H1 (cell line): ENCODE results near the gene SHTN1. TPM values are rescaled to one million over a fixed set of nuclear protein-coding genes. Genes with fewer than 3 reads are reported as not detected.

ENCODE experiments used
- CTCF ChIA-PET: fragments of 300-600 bp; sonication (Branson Sonifier 250); formaldehyde crosslinking; loops from one replicate; lab custom pipeline; 2021; ENCODE audit not compliant: partially characterized antibody; lab: Charles Lee
- POLR2A ChIA-PET: fragments of 300-600 bp; sonication (Branson Sonifier 250); formaldehyde crosslinking; loops from one replicate; lab custom pipeline; 2021; ENCODE audit warnings: inconsistent platforms; ENCODE audit not compliant: partially characterized antibody; lab: Charles Lee
- DNase-seq, 2 experiments: peaks; one replicate each; pipeline versions ENCODE4 v3.0.0 to v3.0.0-alpha.2; 2010 to 2022; ENCODE audit warnings: low spot score in 2 of 2, low read depth in 1 of 2, mixed read lengths in 1 of 2
- FAIRE-seq: peaks from 2 replicates; lab custom pipeline; 2011; peaks lifted over from hg19 to GRCh38; lab: Jason Lieb, UNC
- H2AFZ ChIP-seq: 2 replicates; pipeline ENCODE4 v1.8.1; 2012; ENCODE audit warnings: low read length, inconsistent platforms
- H2AK5ac ChIP-seq: 2 replicates; pipeline ENCODE4 v1.6.1; 2013; ENCODE audit warnings: low read depth, low read length
- H2BK120ac ChIP-seq: replicated peaks from 2 replicates; pipeline ENCODE3; 2013; ENCODE audit warnings: low read depth, low read length, inconsistent platforms
- H2BK12ac ChIP-seq: 2 replicates; pipeline ENCODE4 v1.6.1; 2013; ENCODE audit warnings: low read depth, low read length
- H2BK15ac ChIP-seq: 2 replicates; pipeline ENCODE4 v1.6.1; 2013; ENCODE audit warnings: low read length
- H2BK20ac ChIP-seq: 2 replicates; pipeline ENCODE4 v1.6.1; 2013; ENCODE audit warnings: low read length
- H2BK5ac ChIP-seq: 2 replicates; pipeline ENCODE4 v1.6.1; 2013; ENCODE audit warnings: low read depth, low read length
- H3K14ac ChIP-seq: 2 replicates; pipeline ENCODE4 v1.6.1; 2013; ENCODE audit warnings: inconsistent platforms; ENCODE audit not compliant: insufficient read length
- H3K18ac ChIP-seq: 2 replicates; pipeline ENCODE4 v1.6.1; 2013; ENCODE audit warnings: low read length; ENCODE audit errors: extremely low read depth
- H3K23ac ChIP-seq: 2 replicates; pipeline ENCODE4 v1.6.1; 2013; ENCODE audit warnings: inconsistent platforms; ENCODE audit not compliant: insufficient read length
- H3K23me2 ChIP-seq: 2 replicates; pipeline ENCODE4 v1.6.1; 2013; ENCODE audit warnings: low read depth, low read length
- H3K27ac ChIP-seq: 2 replicates; pipeline ENCODE4 v1.6.1; 2011; ENCODE audit warnings: low read depth, low read length, inconsistent platforms
- H3K27me3 ChIP-seq, 4 experiments: replicated peaks in 1 of 4; 1 replicate in 1 of 4; 2 replicates in 3 of 4; pipeline versions ENCODE4 v1.6.1 to v1.8.1; 2011 to 2013; ENCODE audit warnings: low read length in 3 of 4, mild to moderate bottlenecking in 3 of 4, inconsistent platforms in 2 of 4, mixed read lengths in 2 of 4, moderate library complexity in 1 of 4; ENCODE audit not compliant: control insufficient read depth in 3 of 4, insufficient read depth in 3 of 4; ENCODE audit errors: extremely low read depth in 1 of 4
- H3K36me3 ChIP-seq, 4 experiments: 2 replicates each; pipeline versions ENCODE4 v1.6.1 to v1.8.1; 2011 to 2013; ENCODE audit warnings: mild to moderate bottlenecking in 4 of 4, low read length in 3 of 4, moderate library complexity in 2 of 4, control low read depth in 1 of 4, inconsistent platforms in 1 of 4; ENCODE audit not compliant: insufficient read depth in 4 of 4, control insufficient read depth in 2 of 4
- H3K4ac ChIP-seq: replicated peaks from 2 replicates; pipeline ENCODE3; 2013; ENCODE audit warnings: low read length, low read depth, mixed read lengths, inconsistent platforms; ENCODE audit not compliant: insufficient read length
- H3K4me1 ChIP-seq, 4 experiments: replicated peaks in 1 of 4; 1 replicate in 1 of 4; 2 replicates in 3 of 4; pipeline versions ENCODE4 v1.6.1 to v1.8.1; 2011 to 2013; ENCODE audit warnings: low read length in 3 of 4, inconsistent platforms in 2 of 4, mixed read lengths in 1 of 4; ENCODE audit not compliant: insufficient read depth in 4 of 4, control insufficient read depth in 3 of 4
- H3K4me2 ChIP-seq, 2 experiments: 2 replicates each; pipeline versions ENCODE4 v1.6.1 to v1.8.1; 2011 to 2013; ENCODE audit warnings: low read depth in 2 of 2, low read length in 2 of 2, control low read depth in 1 of 2, inconsistent platforms in 1 of 2, mild to moderate bottlenecking in 1 of 2; ENCODE audit not compliant: insufficient read depth in 1 of 2
- H3K4me3 ChIP-seq, 4 experiments: fragments of 200-600, 300-600 bp in 1 of 4; sonication (generic), shearing (Covaris generic), sonication (Bioruptor Twin) in 1 of 4; 2 replicates each; pipeline versions ENCODE4 v1.5.1 to v1.8.1; 2011 to 2016; ENCODE audit warnings: low read length in 4 of 4, low read depth in 3 of 4, control low read depth in 2 of 4, inconsistent platforms in 2 of 4, mild to moderate bottlenecking in 2 of 4, mixed read lengths in 1 of 4, moderate library complexity in 1 of 4; ENCODE audit not compliant: insufficient read depth in 2 of 4; ENCODE audit errors: extremely low read depth in 1 of 4
- H3K56ac ChIP-seq: replicated peaks from 2 replicates; pipeline ENCODE3; 2013; ENCODE audit warnings: low read depth, mild to moderate bottlenecking, mixed read lengths, low read length, inconsistent platforms; ENCODE audit not compliant: insufficient read length
- H3K79me1 ChIP-seq: 2 replicates; pipeline ENCODE4 v1.6.1; 2013; ENCODE audit warnings: low read depth, low read length, control low read depth
- H3K79me2 ChIP-seq, 2 experiments: 2 replicates each; pipeline versions ENCODE4 v1.6.1 to v1.8.1; 2012 to 2013; ENCODE audit warnings: low read length in 2 of 2, mild to moderate bottlenecking in 2 of 2, inconsistent platforms in 1 of 2; ENCODE audit not compliant: insufficient read depth in 2 of 2, control insufficient read depth in 1 of 2
- H3K9ac ChIP-seq, 4 experiments: replicated peaks in 1 of 4; 1 replicate in 1 of 4; 2 replicates in 3 of 4; pipeline versions ENCODE4 v1.6.1 to v1.8.1; 2011 to 2013; ENCODE audit warnings: low read depth in 3 of 4, low read length in 3 of 4, control low read depth in 2 of 4, mild to moderate bottlenecking in 2 of 4, moderate library complexity in 2 of 4, inconsistent platforms in 1 of 4; ENCODE audit errors: extremely low read depth in 1 of 4
- H3K9me3 ChIP-seq, 2 experiments: 2 replicates each; pipeline versions ENCODE4 v1.6.1 to v1.8.1; 2012 to 2013; ENCODE audit warnings: mild to moderate bottlenecking in 2 of 2, moderate library complexity in 2 of 2, control low read depth in 1 of 2, inconsistent platforms in 1 of 2, low read depth in 1 of 2, low read length in 1 of 2, mixed read lengths in 1 of 2; ENCODE audit not compliant: insufficient read depth in 2 of 2
- H4K20me1 ChIP-seq, 2 experiments: replicated peaks in 1 of 2; 2 replicates each; pipeline versions ENCODE3 to v1.8.1; 2011 to 2013; ENCODE audit warnings: inconsistent platforms in 2 of 2, low read length in 2 of 2, mild to moderate bottlenecking in 1 of 2; ENCODE audit not compliant: insufficient read depth in 2 of 2, control insufficient read depth in 1 of 2
- H4K5ac ChIP-seq: 2 replicates; pipeline ENCODE4 v1.6.1; 2013; ENCODE audit warnings: low read length, low read depth, mixed read lengths, inconsistent platforms; ENCODE audit not compliant: insufficient read length
- H4K8ac ChIP-seq: 2 replicates; pipeline ENCODE4 v1.8.0; 2013; ENCODE audit warnings: mild to moderate bottlenecking, moderate library complexity, low read length, inconsistent platforms; ENCODE audit not compliant: insufficient read depth; ENCODE audit errors: extremely low read depth
- H4K91ac ChIP-seq: replicated peaks from 2 replicates; pipeline ENCODE3; 2013; ENCODE audit warnings: low read length, mixed read lengths, inconsistent platforms; ENCODE audit not compliant: insufficient read length
- EGR1 ChIP-seq: IDR thresholded peaks from 2 replicates; pipeline ENCODE4 v1.6.1; 2011; ENCODE audit warnings: low read depth, low read length, borderline replicate concordance
- GTF2F1 ChIP-seq: IDR thresholded peaks from 2 replicates; pipeline ENCODE4 v1.6.1; 2012; ENCODE audit warnings: low read depth, low read length, improper control_type of control experiment, borderline replicate concordance
- WGBS, 2 experiments: shearing (Covaris generic) in 1 of 2; methylation state at CpG; one replicate each; pipeline versions ENCODE4 v1.1.6 to v1.1.7; 2013 to 2015; ENCODE audit warnings: low lambda C conversion rate in 2 of 2, mixed read lengths in 2 of 2, inconsistent platforms in 1 of 2, low coverage in 1 of 2, missing lambda C conversion rate in 1 of 2; ENCODE audit not compliant: insufficient replicate concordance in 2 of 2, insufficient coverage in 1 of 2, insufficient read length in 1 of 2; ENCODE audit errors: extremely low coverage in 1 of 2, missing lambda C conversion rate in 1 of 2; 5-methylcytosine and 5-hydroxymethylcytosine counted together
- polyA plus RNA-seq, 7 experiments: library from polyadenylated mRNA; depleted of rRNA in 3 of 7; stranded (reverse) in 5 of 7; unstranded in 2 of 7; fragments of >200 nt in 5 of 7; fragments of 200-250 nt in 2 of 7; gene quantifications; 1 replicate in 5 of 7; 2 replicates in 1 of 7; 4 replicates in 1 of 7; pipeline versions ENCODE4 v1.2.1 to v1.2.3, GENCODE V29; 2011 to 2013; ENCODE audit warnings: missing spikeins in 2 of 7, mixed read lengths in 2 of 7
- total RNA-seq: library from RNA; stranded (reverse); fragmentation: NEBNext Ultra II Directional; extraction: Animal tissue kit (Norgen Biotek cat#: 25700); gene quantifications from 2 replicates; pipeline ENCODE4 v1.2.1, GENCODE V29; 2021

SHTN1 gene
- total and polyA plus RNA-seq, 2 of the 8 experiments (the other 6 are each of a cell fraction or from before 2014, with no cell fraction given) = 3.3 to 12.7 TPM

GRCh38 chr10:116960066-116960776, 44.8 kb downstream of the SHTN1 start:
- Histone ChIP-seq H4K5ac (no peak overlapping the region), H3K9ac (no peak overlapping the region), H3K4ac (no peak overlapping the region), H2BK15ac (no peak overlapping the region), H3K27me3 (no peaks in the 10 kb centered on the region), H2BK20ac (no peak overlapping the region), H3K27ac (no peak overlapping the region), H3K23me2 (no peaks in the 10 kb centered on the region), H4K8ac (no peak overlapping the region), H3K79me1 (no peaks in the 10 kb centered on the region)
- CTCF ChIA-PET = interaction anchor here (0.6 to 1.4 kb wide), 4 partner anchors 9 to 471 kb away, joined by 3 read pairs; no protein-coding TSS in a partner anchor
- POLR2A ChIA-PET = interaction anchor here (1.0 kb wide), 1 partner anchor 9 kb away, joined by 5 read pairs; no protein-coding TSS in a partner anchor
- FAIRE-seq = no peak
- 91% methylated on average over 5 of the region's 5 CpGs; no CpG with 5 or more reads in 1 of the 2 experiments for WGBS, 2 experiments
- TF ChIP-seq GTF2F1 (no peak), EGR1 (no peak)
- TF ChIP-seq, all 59 proteins: peak for 0
- no peaks in the 10 kb centered on the region for H3K79me2 ChIP-seq
- H3K36me3 ChIP-seq = no peaks in the 10 kb centered on the region
- H2BK120ac ChIP-seq = no peak overlapping the region
- no peak overlapping the region for H3K23ac ChIP-seq
- no peak overlapping the region for H4K91ac ChIP-seq
- no peak overlapping the region for H3K4me3 ChIP-seq
- no peak overlapping the region for H2BK12ac ChIP-seq
- H2BK5ac ChIP-seq = no peak overlapping the region
- no peak overlapping the region for H3K4me2 ChIP-seq
- DNase-seq = no peak
- no peak overlapping the region for H3K18ac ChIP-seq
- no peaks in the 10 kb centered on the region for H3K9me3 ChIP-seq
- H4K20me1 ChIP-seq = no peaks in the 10 kb centered on the region
- H3K14ac ChIP-seq = no peak overlapping the region
- no peak overlapping the region for H2AK5ac ChIP-seq
- no peak overlapping the region for H3K56ac ChIP-seq
- H3K4me1 ChIP-seq = no peaks in the 10 kb centered on the region
- no peak overlapping the region for H2AFZ ChIP-seq
